Prostate gland (tissue), 2 donors: ENCODE results near the gene NIPAL4.
A peak's percentile ranks its signal among the peaks of the same experiment; 100 is the strongest.

ENCODE experiments used
- POLR2A ChIP-seq: fragments of 450-650 bp; IDR thresholded peaks from one replicate; pipeline ENCODE4 v1.6.1; 2016; ENCODE audit warnings: antibody characterized with exemption, mild to moderate bottlenecking
- TF ChIP-seq, protein P1 (sequence below), 4 experiments: fragments of 200-600 bp in 2 of 4; fragments of 450-650 bp in 2 of 4; sonication (generic) in 2 of 4; IDR thresholded peaks; 1 replicate in 3 of 4; 2 replicates in 1 of 4; pipeline ENCODE4 v1.5.1; 2016 to 2019; ENCODE audit warnings: antibody characterized with exemption in 4 of 4, mild to moderate bottlenecking in 2 of 4, moderate library complexity in 2 of 4

- TF ChIP-seq, protein P1, sequence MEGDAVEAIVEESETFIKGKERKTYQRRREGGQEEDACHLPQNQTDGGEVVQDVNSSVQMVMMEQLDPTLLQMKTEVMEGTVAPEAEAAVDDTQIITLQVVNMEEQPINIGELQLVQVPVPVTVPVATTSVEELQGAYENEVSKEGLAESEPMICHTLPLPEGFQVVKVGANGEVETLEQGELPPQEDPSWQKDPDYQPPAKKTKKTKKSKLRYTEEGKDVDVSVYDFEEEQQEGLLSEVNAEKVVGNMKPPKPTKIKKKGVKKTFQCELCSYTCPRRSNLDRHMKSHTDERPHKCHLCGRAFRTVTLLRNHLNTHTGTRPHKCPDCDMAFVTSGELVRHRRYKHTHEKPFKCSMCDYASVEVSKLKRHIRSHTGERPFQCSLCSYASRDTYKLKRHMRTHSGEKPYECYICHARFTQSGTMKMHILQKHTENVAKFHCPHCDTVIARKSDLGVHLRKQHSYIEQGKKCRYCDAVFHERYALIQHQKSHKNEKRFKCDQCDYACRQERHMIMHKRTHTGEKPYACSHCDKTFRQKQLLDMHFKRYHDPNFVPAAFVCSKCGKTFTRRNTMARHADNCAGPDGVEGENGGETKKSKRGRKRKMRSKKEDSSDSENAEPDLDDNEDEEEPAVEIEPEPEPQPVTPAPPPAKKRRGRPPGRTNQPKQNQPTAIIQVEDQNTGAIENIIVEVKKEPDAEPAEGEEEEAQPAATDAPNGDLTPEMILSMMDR (IDR thresholded peaks at IDR 0.05) = no peak
- peak; percentile 49 for TF ChIP-seq POLR2A
Observed at GRCh38 chr5:157459715-157460599, at the start of gene NIPAL4.
